Measurements from ENCODE around the gene FEZ2.

FEZ2 gene

GRCh38 chr2:36586672-36587071 is 11.3 kb downstream of the FEZ2 start:
- no peak for DNase-seq

- no peak for DNase-seq
Observed at GRCh38 chr2:36584148-36584794, 13.7 kb downstream of the FEZ2 start.

GRCh38 chr2:36582951-36583350 is 15.0 kb downstream of the FEZ2 start:
- no peak for DNase-seq

- DNase-seq = no peak
Observed at GRCh38 chr2:36582538-36582937, 15.4 kb downstream of the FEZ2 start.

- no peak for DNase-seq
Observed at GRCh38 chr2:36579297-36579664, 18.7 kb downstream of the FEZ2 start.

GRCh38 chr2:36578343-36579296 is 19.3 kb downstream of the FEZ2 start:
- no peak for DNase-seq

GRCh38 chr2:36577884-36578283 is 20.1 kb downstream of the FEZ2 start:
- no peak for DNase-seq

- no peak for DNase-seq
Observed at GRCh38 chr2:36574560-36574959, 23.4 kb downstream of the FEZ2 start.

GRCh38 chr2:36573165-36573564 is 24.8 kb downstream of the FEZ2 start:
- no peak for DNase-seq

- no peak for DNase-seq
Observed at GRCh38 chr2:36572719-36573059, 25.3 kb downstream of the FEZ2 start.

GRCh38 chr2:36572054-36572718 is 25.8 kb downstream of the FEZ2 start:
- no peak for DNase-seq

- DNase-seq = no peak
Observed at GRCh38 chr2:36570416-36570815, 27.6 kb downstream of the FEZ2 start.

GRCh38 chr2:36569267-36569856 is 28.6 kb downstream of the FEZ2 start:
- no peak for DNase-seq

GRCh38 chr2:36568516-36569246 is 29.3 kb downstream of the FEZ2 start:
- DNase-seq = no peak

GRCh38 chr2:36567711-36568408 is 30.1 kb downstream of the FEZ2 start:
- DNase-seq = no peak

GRCh38 chr2:36566887-36567286 is 31.1 kb downstream of the FEZ2 start:
- DNase-seq = no peak

GRCh38 chr2:36565712-36566111 is 32.3 kb downstream of the FEZ2 start:
- no peak for DNase-seq

GRCh38 chr2:36564377-36564930 is 33.5 kb downstream of the FEZ2 start:
- no peak for DNase-seq

GRCh38 chr2:36562973-36563532 is 34.9 kb downstream of the FEZ2 start:
- no peak for DNase-seq

GRCh38 chr2:36562240-36562639 is 35.7 kb downstream of the FEZ2 start:
- no peak for DNase-seq

- DNase-seq = no peak
Observed at GRCh38 chr2:36561237-36561944, 36.6 kb downstream of the FEZ2 start.

All from NCI-H774 (cell line).